GM18873 (cell line): ENCODE results near the gene PSORS1C1.
"Not testable (repeated sequence)": the region's sequence is repeated elsewhere in the genome, so short reads cannot be mapped to it uniquely, and the experiment has no call there.

Source experiments
- ATAC-seq: cut with Tn5 transposase; IDR thresholded peaks from one replicate; pipeline ENCODE4 v1.9.1; 2021; ENCODE audit warnings: mild to moderate bottlenecking, moderate library complexity, moderate number of reproducible peaks; ENCODE audit not compliant: unreplicated experiment, low FRiP score

PSORS1C1 gene, protein sequence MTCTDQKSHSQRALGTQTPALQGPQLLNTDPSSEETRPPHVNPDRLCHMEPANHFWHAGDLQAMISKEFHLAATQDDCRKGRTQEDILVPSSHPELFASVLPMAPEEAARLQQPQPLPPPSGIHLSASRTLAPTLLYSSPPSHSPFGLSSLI

DNA sequence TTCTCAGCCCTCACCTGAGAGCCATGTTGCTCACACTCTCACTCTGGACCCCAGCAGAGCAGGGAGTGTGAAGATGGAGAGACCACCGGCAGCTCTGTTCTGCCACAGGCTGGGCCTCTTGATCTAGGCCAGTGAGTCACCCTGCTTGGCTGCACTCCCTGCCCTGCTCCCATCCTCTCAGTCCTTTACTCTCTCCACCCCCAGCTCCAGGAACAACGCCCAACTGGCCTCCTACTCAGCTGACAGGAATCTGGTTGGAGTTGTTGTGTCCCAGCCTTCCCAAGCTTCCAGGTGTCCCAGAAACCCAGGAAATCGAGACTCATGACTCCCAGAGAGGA is at the start of gene PSORS1C1:
TSS of gene PSORS1C1 (plus strand) at position 260 of the 338 bp plus-strand sequence. CDS start 14,833 bp downstream, outside the sequence.
- no peak for ATAC-seq

DNA sequence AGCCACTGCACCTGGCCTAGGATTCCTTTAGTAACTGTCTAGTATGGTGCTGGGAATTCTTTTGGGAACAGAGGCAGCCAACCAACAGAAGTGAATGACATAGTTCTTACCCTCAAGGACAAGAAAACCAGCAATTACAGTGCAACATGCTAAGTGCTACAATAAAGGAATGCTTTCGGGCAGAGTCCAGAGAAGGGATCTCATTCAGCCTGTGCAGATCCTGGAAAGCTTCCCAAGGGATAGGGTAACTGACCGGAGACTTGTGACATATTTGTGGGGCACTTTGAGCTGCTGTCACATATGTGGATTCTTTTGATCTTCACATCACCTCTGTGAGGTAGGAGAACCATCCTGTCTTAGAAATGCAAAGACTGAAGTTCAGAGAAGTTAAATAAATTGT is 49.0 kb upstream of the PSORS1C1 start:
- ATAC-seq, result no peak

DNA sequence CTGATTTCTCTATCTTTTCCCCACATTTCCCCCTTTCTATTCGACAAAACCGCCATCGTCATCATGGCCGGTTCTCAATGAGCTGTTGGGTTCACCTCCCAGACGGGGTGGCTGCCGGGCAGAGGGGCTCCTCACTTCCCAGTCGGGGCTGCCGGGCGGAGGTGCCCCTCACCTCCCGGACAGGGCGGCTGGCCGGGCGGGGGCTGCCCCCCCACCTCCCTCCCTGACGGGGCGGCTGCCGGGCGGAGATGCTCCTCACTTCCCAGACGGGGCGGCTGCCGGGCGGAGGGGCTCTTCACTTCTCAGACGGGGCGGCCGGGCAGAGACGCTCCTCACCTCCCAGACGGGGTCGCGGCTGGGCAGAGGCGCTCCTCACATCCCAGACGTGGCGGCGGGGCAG is 47.6 kb upstream of the PSORS1C1 start:
- not testable (repeated sequence) for ATAC-seq

DNA sequence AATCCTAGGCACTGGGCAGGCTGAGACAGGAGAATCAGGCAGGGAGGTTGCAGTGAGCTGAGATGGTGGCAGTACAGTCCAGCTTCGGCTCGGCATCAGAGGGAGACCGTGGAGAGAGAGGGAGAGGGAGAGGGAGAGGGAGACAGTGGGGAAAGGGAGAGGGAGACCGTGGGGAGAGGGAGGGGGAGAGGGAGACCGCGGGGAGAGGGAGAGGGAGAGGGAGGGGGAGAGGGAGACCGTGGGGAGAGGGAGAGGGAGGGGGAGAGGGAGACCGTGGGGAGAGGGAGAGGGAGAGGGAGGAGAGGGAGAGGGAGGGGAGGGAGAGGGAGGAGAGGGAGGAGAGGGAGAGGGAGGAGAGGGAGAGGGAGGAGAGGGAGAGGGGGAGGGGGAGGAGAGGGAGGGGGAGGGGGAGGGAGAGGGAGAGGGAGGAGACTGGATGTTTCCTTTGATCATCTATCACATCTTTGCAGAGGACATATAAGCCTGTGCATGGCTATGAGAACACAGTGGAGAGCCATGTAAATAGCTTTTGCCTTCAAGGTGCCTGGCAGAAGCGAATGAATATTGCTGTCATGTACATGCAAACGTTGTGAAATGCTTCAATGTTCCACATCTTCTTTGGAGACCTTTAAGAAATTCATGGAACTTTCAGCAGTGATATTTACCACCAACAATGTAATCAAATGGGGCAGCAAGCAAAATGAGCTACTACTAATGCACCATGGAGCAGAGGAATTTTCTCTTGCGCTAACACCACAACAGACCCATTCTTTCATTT is 46.5 kb upstream of the PSORS1C1 start:
- not testable (repeated sequence) for ATAC-seq

DNA sequence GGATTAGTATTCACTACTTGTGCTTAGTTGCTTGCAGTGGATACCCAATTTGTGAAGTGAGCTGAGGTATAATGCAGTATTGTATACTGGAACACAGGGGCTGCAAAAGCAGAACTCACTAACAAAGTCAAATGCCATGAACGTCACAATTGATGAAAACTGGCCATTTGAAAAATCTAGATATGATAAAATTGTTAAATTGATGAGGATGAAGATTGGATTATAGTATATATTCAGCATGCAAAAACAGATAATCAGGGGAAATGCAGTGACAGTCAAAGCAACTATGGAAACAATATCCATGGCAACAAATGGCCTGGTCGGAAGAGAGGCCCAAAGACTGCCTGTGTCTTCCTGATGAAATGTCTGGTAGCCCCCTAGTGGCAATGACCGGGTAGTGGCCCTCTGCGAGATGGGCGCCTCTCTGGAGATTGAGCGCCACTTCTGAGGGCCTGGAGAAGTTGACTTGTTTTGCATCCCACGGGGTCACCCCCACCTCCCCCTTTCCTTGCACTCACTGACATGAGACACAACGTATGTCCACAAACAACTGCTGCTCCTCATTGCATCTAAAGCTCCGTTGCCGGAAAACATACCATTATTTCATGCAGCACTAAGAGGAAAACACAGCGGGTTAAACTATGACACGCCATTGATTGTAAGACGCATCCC is 45.8 kb upstream of the PSORS1C1 start:
- ATAC-seq, result no peak

DNA sequence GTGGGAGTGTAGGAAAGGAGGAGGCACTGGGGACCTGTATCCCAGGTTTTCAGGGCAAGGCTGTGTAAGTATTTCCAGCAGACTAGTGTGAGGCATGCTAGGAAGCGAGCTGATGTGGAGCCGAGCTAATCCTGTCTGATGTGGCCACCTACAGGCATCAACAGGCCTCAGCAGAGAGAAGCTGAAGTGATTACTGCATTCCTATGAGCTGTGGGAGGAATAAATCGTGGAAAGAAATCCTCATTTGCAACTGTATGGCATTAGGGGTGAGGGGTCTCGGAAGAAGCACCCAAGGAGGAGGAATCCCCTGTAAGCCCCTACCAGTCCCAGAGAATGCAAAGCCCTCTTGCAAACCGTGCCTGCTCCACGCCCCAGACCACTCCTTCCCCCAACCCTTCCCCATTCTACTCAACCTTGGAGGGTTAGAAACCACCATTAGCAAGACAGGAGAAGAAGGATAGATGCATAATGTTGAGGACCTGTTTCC is 43.8 kb upstream of the PSORS1C1 start:
- ATAC-seq, result no peak

DNA sequence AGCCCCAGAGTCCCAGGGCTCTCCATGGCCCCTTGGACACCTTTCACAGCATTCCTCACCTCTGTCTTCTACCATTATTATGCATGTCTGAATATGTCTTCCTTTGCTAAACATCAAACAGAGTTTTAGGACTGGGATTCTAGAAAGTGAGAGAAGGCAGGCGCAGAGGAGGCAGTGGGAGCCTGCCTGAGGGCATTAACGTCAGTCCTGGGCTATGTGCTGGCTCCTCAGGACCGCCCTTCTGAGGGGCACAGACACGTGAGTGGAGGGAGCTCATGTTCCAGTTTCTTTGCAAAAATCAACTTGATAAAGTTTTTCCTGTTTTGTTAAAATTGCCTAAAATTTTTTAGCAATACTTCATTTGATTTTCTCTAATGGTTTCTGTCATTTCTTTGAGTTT is 40.2 kb upstream of the PSORS1C1 start:
- ATAC-seq, result no peak

DNA sequence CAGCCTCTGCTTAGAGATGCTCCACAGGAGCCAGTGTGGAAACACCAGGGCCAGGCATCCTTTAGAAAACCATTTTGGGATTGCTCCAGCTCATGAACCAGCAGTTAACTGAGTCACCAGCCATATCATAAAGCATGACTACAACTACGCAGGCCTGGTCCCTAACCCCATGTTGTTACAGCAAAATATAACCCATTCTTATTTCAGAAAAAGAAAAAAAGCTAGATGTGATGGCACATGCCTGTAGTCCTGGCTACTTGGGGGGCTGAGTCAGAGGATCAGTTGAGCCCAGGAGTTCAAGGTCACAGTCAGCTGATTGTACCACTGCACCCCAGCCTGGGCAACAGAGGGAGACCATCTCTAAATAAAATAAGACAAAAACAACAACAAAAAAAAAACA is 39.1 kb upstream of the PSORS1C1 start:
- no peak for ATAC-seq

DNA sequence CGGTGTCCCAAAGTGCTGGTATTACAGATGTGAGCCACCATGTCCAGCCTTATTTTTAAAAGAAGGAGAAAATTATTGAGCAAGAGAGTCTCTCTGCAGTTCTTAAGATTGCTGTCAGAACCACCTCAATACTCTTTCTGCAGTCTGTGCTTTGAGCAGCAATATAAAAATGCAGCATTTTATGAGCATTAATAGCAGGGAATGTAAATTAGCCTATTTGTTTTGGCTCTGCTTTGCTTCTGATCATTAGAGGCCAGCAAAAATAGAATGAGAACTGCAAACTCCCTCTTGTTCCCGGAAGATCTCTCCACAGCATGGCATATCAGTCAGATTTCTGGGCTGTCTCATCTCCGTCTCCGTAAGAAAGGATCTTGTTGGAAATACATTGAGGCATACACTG is 38.0 kb upstream of the PSORS1C1 start:
- no peak for ATAC-seq

DNA sequence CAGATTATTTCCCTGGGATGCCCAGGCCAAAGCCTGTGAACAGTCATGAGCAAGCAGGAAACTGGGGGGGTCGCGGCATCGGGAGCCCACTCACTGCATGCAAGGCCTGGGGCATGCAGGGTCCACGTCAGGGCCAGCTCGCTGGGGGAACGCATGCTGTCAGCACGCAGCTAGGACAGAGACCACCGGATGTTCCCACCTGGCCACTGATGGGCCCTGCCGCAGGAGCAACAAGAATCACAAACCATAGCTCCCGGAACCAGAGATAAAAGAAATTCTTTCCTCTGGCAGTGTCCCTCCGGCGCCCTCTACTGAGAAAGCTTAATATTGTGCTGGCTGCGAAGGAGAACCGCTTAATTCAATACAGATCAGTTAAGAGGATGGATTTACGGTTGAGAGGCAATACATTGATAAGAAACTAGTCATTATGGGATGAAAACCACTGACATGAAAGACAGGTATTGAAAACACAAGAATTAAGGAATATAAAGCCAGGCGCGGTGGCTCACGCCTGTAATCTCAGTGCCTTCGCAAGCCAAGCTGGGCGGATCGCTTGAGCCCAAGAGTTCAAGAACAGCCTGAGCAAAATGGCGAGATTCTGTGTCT is 34.8 kb upstream of the PSORS1C1 start:
- ATAC-seq, result no peak

DNA sequence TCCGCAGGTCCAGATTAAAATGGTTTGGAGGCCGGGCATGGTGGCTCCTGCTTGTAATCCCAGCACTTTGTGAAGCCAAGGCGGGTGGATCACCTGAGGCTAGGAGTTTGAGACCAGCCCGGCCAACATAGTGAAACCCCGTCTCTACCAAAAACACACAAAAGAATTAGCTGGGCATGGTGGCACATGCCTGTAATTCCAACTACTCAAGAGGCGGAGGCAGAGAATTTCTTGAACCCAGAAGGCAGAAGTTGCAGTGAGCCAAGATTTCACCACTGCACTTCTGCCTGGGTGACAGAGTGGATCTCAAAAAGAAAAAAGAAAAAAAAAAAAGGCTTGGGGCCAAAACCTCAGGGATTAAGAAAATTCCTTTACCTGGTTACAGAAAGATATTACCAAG is 32.7 kb upstream of the PSORS1C1 start:
- no peak for ATAC-seq

DNA sequence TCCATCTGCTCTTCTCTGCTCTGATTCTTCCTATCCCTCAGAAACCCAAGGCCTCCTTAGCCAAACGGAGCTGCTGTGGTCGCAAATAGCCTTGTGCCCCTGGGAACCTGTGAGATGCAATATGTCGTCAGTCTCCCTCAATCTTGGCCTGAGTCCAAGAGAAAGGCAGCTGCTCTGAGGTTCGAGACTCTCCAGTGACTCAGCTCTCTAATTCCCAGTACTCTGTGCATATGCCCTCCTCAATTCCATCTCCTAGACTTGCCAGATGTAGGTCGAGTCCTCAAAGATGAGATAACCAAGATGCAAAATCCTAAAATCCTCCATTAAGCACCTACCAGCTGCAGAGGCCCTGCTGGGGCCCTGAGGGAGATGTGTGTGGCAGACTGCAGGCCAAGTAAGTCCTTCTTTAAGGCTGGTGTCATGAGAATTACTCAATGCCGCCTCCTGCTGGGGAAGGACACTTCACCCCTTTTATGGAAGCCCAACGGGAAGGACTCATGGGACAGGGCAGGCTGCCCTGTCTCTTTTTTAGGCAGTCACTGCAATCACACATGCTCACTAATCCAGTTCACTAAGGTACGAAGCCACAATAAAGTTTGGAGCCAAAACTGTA is 30.8 kb upstream of the PSORS1C1 start:
- no peak for ATAC-seq

DNA sequence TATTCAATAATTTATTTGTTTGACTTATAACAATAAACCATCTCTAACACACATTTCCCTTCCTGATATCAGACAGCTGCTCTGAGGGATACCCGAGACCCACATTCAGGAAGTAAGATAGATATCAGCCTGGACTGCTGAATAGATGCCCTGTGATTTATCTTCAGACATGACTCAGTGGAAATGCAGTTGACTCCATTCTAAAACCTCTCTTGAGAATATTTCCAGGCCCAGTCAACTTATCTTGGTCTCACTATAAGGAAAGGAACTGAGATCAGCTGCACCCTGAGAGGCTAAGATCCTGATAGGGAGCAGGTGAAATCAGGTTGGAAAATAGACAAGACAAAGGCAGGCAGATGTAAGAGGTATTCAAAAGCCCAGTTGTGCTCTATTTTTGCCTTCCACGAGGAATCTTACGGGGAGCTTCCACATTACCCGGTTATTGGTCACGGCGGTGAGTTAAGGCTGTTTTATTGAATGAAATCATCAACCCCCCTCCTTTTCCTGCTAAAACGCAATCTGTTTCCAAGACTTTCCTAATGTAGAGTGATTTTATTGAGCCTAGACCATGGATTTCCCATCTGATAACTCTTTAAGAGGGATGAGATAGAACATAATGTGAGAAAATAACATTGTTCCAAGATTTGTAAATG is 27.7 kb upstream of the PSORS1C1 start:
- no peak for ATAC-seq

DNA sequence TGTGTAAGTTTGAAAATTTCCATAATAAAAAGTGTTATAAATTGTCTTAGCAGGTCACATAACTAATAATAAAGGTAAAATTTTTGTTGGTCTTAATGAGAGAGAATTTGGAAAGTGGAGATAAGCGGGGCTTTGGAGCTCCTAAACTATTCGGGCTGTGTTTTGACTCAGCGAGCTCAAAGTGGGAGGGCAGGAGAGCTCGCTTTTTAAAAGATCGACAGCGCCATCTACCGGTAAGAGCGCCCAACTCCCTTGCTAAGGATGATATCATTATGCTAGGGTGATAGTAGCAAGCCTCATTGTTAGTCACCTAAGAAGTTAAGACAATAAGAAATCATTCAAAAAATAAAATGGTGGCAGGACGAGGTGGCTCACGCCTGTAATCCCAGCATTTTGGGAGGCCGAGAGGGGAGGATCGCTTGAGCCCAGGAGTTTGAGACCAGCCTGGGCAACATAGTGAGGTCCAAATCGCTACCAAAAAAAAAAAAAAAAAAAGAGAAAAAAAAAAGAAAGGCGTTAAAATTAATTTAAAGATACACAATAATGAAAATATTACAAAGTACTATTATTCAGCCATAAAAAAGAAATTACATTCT is 27.0 kb upstream of the PSORS1C1 start:
- ATAC-seq, result no peak

DNA sequence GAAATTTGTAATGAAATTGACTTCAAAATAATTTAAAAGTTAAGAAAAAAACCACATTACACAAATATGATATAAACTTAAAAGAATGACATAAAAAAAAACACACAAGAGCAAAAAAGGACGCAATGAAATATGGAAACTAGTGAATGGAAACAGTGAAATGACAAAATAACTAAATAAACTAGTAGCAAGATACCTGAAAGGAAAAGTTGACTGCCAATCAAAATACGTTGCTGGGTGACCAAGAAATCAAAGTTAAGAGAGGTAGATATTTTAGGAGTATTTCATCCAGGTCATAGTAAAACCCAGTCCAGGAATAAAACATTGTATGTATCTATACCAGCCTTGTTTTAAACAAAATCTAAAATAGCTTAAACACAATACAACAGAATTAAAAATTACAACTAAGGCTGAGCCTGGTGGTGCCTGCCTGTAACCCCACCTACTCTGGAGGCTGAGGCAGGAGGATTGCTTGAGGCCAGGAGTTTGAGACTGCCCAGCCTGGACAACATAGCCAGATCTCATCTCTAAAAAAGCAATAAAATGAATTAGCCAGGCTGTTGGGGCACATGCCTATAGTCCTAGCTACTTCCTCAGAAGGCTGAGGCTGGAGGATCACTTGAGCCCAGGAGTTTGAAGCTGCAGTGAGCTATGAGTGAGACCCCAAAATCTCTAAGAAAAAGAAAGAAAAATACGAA is 24.2 kb upstream of the PSORS1C1 start:
- no peak for ATAC-seq

DNA sequence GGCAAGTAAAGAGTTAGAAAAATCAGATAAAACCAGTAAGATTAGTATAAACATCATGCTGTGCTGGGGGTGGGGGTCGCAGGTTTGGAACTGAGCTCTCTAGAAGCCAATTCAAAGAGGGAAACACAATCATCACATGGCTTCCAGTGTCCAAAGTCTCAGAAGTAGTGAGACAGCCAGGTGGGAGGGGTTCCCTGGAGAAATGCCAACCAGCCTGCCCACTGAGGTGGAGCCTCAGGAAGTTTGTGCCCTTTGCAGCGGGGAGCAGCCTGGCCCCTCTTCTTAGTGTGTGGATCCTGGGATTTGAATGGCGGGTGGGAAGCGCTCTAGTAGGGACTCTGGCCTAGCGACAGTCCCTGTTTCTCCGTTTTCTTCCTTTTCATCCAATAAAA is 23.6 kb upstream of the PSORS1C1 start:
- no peak for ATAC-seq

DNA sequence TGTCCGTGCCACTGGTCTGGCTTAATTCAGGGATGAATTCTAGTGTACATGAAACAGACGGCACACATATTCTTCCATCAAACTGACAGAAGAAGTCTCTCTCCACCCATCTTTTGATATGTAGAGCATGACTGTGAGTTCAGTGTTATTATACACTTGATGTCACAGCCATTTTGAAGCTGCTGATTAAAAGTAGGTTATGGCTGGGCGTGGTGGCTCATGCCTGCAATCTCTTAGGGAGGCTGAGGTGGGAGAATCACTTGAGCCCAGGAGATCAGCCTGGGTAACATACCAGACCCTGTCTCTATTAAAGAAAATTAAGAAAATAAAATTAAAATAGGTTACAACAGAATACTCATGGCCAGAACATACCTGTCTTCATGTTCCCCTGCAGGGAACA is 22.9 kb upstream of the PSORS1C1 start:
- no peak for ATAC-seq

DNA sequence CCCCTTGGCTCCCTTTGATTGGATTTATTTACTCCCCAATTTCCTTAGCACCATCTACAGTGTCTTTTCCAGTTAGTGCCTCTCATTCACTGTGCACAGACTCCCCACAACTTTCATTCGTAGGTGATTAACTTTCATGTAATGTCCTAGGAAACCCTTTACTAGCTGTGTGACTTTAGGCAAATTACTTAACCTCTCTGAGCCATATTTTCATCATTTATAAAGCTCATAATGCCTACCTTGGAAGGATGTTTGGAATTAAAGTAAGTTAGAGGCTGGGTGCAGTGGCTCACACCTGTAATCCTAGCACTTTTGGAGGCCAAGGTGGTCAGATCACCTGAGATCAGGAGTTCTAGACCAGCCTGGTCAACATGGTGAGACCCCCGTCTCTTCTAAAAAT is 22.4 kb upstream of the PSORS1C1 start:
- no peak for ATAC-seq

DNA sequence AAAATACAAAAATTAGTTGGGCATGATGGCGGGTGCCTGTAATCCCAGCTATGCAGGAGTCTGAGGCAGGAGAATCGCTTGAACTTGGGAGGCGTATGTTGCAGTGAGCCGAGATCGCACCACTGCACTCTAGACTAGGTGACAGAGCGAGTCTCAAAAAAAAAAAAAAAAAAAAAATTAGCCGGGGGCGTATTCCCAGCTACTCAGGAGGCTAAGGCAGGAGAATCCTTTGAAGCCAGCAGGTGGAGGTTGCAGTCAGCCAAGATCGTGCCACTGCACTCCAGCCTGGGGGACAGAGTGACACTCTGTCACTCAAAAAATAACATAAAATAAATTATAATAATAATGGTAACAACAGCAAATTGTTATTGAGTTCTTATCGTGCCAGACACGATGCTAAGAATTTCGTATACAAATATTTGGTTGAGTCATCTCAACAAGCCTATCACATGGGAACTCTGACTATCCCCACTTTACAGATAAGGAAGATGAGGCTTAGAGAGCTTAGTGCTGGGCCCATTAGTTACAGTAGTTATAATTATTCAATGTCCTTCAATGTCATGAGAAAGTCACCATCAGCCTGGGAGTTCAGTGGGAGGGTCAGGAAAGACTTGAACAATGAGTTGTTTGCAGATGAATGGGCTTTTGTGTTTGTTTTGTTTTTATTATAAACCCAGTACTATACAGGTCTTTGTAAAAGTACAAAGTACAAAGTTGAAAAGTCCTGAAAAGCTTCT is 21.7 kb upstream of the PSORS1C1 start:
- no peak for ATAC-seq
